A673 (cell line): ENCODE data around the gene PALS1.

Source experiments
- EZH2 ChIP-seq: fragments of 200-600 bp; sonication (generic); IDR thresholded peaks from 2 replicates; pipeline ENCODE4 v1.6.1; 2017; ENCODE audit warnings: borderline replicate concordance, low read depth, mild to moderate bottlenecking, mixed read lengths, antibody characterized with exemption, low read length; ENCODE audit not compliant: poor library complexity, severe bottlenecking
- TF ChIP-seq, protein P1 (sequence below): fragments of 300-800, 200-600 bp; sonication (generic); conservative IDR thresholded peaks from 2 replicates; pipeline ENCODE4 v1.5.1; 2017; ENCODE audit warnings: low read depth, mild to moderate bottlenecking, antibody characterized with exemption, low read length, moderate library complexity, mixed read lengths

GRCh38 chr14:67228325-67228984 lies 12.8 kb upstream of the PALS1 start:
- TF ChIP-seq, protein P1, sequence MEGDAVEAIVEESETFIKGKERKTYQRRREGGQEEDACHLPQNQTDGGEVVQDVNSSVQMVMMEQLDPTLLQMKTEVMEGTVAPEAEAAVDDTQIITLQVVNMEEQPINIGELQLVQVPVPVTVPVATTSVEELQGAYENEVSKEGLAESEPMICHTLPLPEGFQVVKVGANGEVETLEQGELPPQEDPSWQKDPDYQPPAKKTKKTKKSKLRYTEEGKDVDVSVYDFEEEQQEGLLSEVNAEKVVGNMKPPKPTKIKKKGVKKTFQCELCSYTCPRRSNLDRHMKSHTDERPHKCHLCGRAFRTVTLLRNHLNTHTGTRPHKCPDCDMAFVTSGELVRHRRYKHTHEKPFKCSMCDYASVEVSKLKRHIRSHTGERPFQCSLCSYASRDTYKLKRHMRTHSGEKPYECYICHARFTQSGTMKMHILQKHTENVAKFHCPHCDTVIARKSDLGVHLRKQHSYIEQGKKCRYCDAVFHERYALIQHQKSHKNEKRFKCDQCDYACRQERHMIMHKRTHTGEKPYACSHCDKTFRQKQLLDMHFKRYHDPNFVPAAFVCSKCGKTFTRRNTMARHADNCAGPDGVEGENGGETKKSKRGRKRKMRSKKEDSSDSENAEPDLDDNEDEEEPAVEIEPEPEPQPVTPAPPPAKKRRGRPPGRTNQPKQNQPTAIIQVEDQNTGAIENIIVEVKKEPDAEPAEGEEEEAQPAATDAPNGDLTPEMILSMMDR: no peak
- no peak for TF ChIP-seq EZH2
